CD4-positive, alpha-beta T cell (primary cell): ENCODE data around the gene SNRPF. TPM values are rescaled to one million over a fixed set of nuclear protein-coding genes. Genes with fewer than 3 reads are reported as not detected.

Experiments
- ATAC-seq: fragments of 200-7000 bp; cut with Tn5 transposase; one replicate; pipeline ENCODE4 v1.10.0; 2022; ENCODE audit warnings: mild to moderate bottlenecking; ENCODE audit not compliant: poor library complexity
- CTCF ChIA-PET: fragments of 350-600 bp; sonication (Branson Sonifier 250); formaldehyde crosslinking; loops from one replicate; lab custom pipeline; 2021; ENCODE audit warnings: antibody characterized with exemption, inconsistent platforms; lab: Charles Lee
- POLR2A ChIA-PET: fragments of 350-600 bp; sonication (Branson Sonifier 250); formaldehyde crosslinking; loops from one replicate; lab custom pipeline; 2021; ENCODE audit warnings: antibody characterized with exemption, inconsistent platforms; lab: Charles Lee
- DNase-seq, 14 experiments: peaks; one replicate each; pipeline ENCODE4 v3.0.0-alpha.2; 2013 to 2020; ENCODE audit warnings: mixed read lengths in 2 of 14
- H3K27ac ChIP-seq, 2 donors: one replicate each; pipeline versions ENCODE4 v1.5.1 to v1.7.0; 2013; ENCODE audit warnings: low read length in 2 of 2, low read depth in 1 of 2, mild to moderate bottlenecking in 1 of 2
- H3K27me3 ChIP-seq, 2 experiments: 1 replicate in 1 of 2; 2 replicates in 1 of 2; pipeline versions ENCODE4 v1.6.1 to v1.7.0; 2013; ENCODE audit warnings: low read length in 2 of 2, control low read depth in 1 of 2, mild to moderate bottlenecking in 1 of 2, moderate library complexity in 1 of 2; ENCODE audit not compliant: insufficient read depth in 2 of 2, control insufficient read depth in 1 of 2
- H3K36me3 ChIP-seq: one replicate; pipeline ENCODE4 v1.6.1; 2013; ENCODE audit warnings: low read length, control low read depth; ENCODE audit not compliant: insufficient read depth
- H3K4me1 ChIP-seq: one replicate; pipeline ENCODE4 v1.6.1; 2013; ENCODE audit warnings: low read length, control low read depth; ENCODE audit not compliant: insufficient read depth
- H3K4me3 ChIP-seq: one replicate; pipeline ENCODE4 v1.5.1; 2013; ENCODE audit warnings: mild to moderate bottlenecking, low read length, moderate library complexity
- H3K9me3 ChIP-seq, 2 experiments: 1 replicate in 1 of 2; 2 replicates in 1 of 2; pipeline versions ENCODE4 v1.6.1 to v1.7.0; 2013; ENCODE audit warnings: low read length in 2 of 2, mild to moderate bottlenecking in 2 of 2, control low read depth in 1 of 2, moderate library complexity in 1 of 2; ENCODE audit not compliant: control insufficient read depth in 1 of 2, insufficient read depth in 1 of 2
- H3K27ac Mint-ChIP-seq: one replicate; pipeline ENCODE4 v1.8.0; 2020; ENCODE audit warnings: mixed read lengths
- H3K27me3 Mint-ChIP-seq: one replicate; pipeline ENCODE4 v1.8.0; 2021; ENCODE audit warnings: mixed read lengths
- H3K36me3 Mint-ChIP-seq: one replicate; pipeline ENCODE4 v1.8.0; 2021; ENCODE audit warnings: low read depth, mixed read lengths
- H3K4me1 Mint-ChIP-seq: one replicate; pipeline ENCODE4 v1.8.0; 2021; ENCODE audit warnings: low read depth, mixed read lengths
- H3K4me3 Mint-ChIP-seq: one replicate; pipeline ENCODE4 v1.8.0; 2020; ENCODE audit warnings: mild to moderate bottlenecking, mixed read lengths
- H3K9me3 Mint-ChIP-seq: one replicate; pipeline ENCODE4 v1.8.0; 2020; ENCODE audit warnings: mixed read lengths
- CTCF ChIP-seq: fragments of 200-600 bp; IDR thresholded peaks from one replicate; pipeline ENCODE4 v1.8.0; 2022; ENCODE audit warnings: antibody characterized with exemption, mild to moderate bottlenecking
- intact Hi-C, 2 experiments: fragments of 100-400 bp; cut with DNase I in 1 of 2; cut with micrococcal nuclease in 1 of 2; formaldehyde crosslinking; loops; one replicate each; pipeline versions ENCODE4 v1.15.1 to v1.9.0; 2023 to 2025; cut with DNase I, micrococcal nuclease
- total RNA-seq, 174 experiments: library from RNA in 2 of 174; stranded (reverse) in 2 of 174; gene quantifications; one replicate each; pipeline ENCODE4 v1.2.3 and lab custom pipeline; 2021 to 2026

SNRPF gene
- total RNA-seq, 2 experiments from 2014 or later: 40.9 to 44.0 TPM

- Histone ChIP-seq H3K36me3 (no peaks in the 10 kb centered on the region), H3K9me3 (no peaks in the 10 kb centered on the region), H3K4me3 (no peak overlapping the region), H3K27me3 (peaks cover 4 to 5% of the 10 kb centered on the region in 2 experiments), H3K4me1 (no peaks in the 10 kb centered on the region), H3K27ac (no peak overlapping the region)
- no peak for TF ChIP-seq CTCF
- Mint-ChIP-seq H3K4me3 (no peak overlapping the region), H3K27ac (no peak overlapping the region), H3K36me3 (no peaks in the 10 kb centered on the region), H3K27me3 (peaks cover 29% of the 10 kb centered on the region), H3K4me1 (no peaks in the 10 kb centered on the region), H3K9me3 (no peaks in the 10 kb centered on the region)
- ChIA-PET CTCF (no interaction called here), POLR2A (no interaction called here)
- ATAC-seq (no peak), DNase-seq (no peak)
- intact Hi-C loops: no loop called here
Observed at GRCh38 chr12:95890958-95891357, 32.2 kb downstream of the SNRPF start.

GRCh38 chr12:95896846-95897245 is 38.1 kb downstream of the SNRPF start:
- Histone ChIP-seq H3K27me3 (peaks cover 7 to 11% of the 10 kb centered on the region in 2 experiments), H3K36me3 (no peaks in the 10 kb centered on the region), H3K9me3 (no peaks in the 10 kb centered on the region), H3K27ac (no peak overlapping the region), H3K4me3 (no peak overlapping the region), H3K4me1 (no peaks in the 10 kb centered on the region)
- intact Hi-C loops: no loop called here
- DNase-seq: no peak
- POLR2A ChIA-PET: no interaction called here
- Mint-ChIP-seq H3K36me3 (no peaks in the 10 kb centered on the region), H3K9me3 (no peaks in the 10 kb centered on the region), H3K4me3 (no peak overlapping the region), H3K27me3 (peaks cover 30% of the 10 kb centered on the region), H3K4me1 (no peaks in the 10 kb centered on the region), H3K27ac (no peak overlapping the region)
- CTCF ChIA-PET: no interaction called here
- TF ChIP-seq CTCF: no peak
- no peak for ATAC-seq

- H3K4me3 Mint-ChIP-seq: no peak overlapping the region
- H3K4me3 ChIP-seq: no peak overlapping the region
- H3K36me3 ChIP-seq: no peaks in the 10 kb centered on the region
- H3K27ac ChIP-seq: no peak overlapping the region
- TF ChIP-seq CTCF: no peak
- DNase-seq (no peak), ATAC-seq (no peak)
- peaks cover 7 to 11% of the 10 kb centered on the region in 2 experiments for H3K27me3 ChIP-seq
- peaks cover 3% of the 10 kb centered on the region for H3K9me3 Mint-ChIP-seq
- H3K9me3 ChIP-seq: peaks cover 0 to under 1% of the 10 kb centered on the region in 2 experiments
- intact Hi-C loops: no loop called here
- no peak overlapping the region for H3K27ac Mint-ChIP-seq
- CTCF ChIA-PET: no interaction called here
- H3K27me3 Mint-ChIP-seq: peaks cover 31% of the 10 kb centered on the region
- H3K4me1 ChIP-seq: no peaks in the 10 kb centered on the region
- H3K4me1 Mint-ChIP-seq: no peaks in the 10 kb centered on the region
- no peaks in the 10 kb centered on the region for H3K36me3 Mint-ChIP-seq
- POLR2A ChIA-PET: no interaction called here
Observed at GRCh38 chr12:95898081-95898480, 39.3 kb downstream of the SNRPF start.
